Medulla oblongata (tissue), 1 donor: ENCODE measurements around the gene SLC25A43.
"Not testable (repeated sequence)": the region's sequence is repeated elsewhere in the genome, so short reads cannot be mapped to it uniquely, and the experiment has no call there.

ENCODE experiments used
- DNase-seq: peaks from one replicate; pipeline ENCODE4 v3.0.0-alpha.2; 2015; ENCODE audit errors: extremely low spot score

SLC25A43 gene

GRCh38 chrX:119467842-119468550 is 68.9 kb downstream of the SLC25A43 start, which contains the start of gene SLC25A5:
Gene SLC25A5 (plus strand): TSS chrX:119468444. CDS start chrX:119468516, 72 bp downstream.
- peak; percentile 89 for DNase-seq

DNA sequence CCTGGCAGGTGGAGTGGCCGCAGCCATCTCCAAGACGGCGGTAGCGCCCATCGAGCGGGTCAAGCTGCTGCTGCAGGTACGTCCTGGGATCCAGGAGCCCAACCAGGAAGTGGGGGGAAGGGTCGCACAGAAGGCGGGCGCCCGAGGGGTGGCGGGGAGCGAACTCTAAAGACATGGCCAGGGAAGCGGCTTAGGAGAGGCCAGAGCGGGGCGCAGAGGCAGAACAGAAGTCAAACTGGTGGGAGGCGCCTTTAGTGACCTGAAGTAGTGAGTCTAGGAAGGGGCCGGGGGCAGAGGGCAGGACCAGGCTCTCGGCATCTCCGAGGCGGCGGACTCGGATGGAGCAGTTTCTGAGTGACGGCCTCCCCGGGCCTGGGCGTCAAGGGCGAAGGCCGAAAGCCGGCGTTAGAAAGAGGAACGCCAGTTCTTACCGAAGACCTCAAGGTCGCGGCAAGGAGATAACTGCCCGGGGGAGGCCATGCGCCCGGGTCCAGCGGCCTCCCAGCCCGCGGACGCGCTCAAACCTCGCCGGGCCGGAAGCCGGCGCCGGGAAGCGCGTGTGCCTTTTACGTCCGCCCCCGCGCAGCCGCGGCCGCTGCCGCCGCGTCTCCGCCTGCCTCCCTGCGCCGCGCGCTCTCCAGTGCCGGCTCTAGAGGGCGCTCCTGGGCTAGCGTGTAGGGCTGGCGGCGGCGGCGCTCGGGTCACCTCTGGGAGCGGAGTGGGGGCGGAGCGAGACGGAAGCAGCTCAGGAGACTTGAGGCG is 69.6 kb downstream of the SLC25A43 start:
- DNase-seq: peak; percentile 80

DNA sequence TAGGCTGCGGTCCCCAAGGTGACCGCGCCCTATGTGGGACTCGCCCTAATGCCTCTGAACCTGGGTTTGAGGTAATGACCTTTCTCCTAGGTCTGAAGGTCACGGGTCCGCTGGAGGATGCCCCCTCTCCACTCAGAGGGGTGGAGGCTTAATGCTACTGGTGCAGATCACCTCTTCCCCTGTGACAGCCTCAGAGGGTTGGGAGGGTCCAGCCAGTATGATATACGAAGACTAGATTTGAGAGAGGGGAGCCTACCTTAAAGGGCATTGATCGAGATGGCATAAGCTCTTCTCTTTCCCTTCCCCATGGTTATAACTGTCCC is 70.1 kb downstream of the SLC25A43 start:
- no peak for DNase-seq

GRCh38 chrX:119474615-119475388 is 75.7 kb downstream of the SLC25A43 start:
- no peak for DNase-seq

DNA sequence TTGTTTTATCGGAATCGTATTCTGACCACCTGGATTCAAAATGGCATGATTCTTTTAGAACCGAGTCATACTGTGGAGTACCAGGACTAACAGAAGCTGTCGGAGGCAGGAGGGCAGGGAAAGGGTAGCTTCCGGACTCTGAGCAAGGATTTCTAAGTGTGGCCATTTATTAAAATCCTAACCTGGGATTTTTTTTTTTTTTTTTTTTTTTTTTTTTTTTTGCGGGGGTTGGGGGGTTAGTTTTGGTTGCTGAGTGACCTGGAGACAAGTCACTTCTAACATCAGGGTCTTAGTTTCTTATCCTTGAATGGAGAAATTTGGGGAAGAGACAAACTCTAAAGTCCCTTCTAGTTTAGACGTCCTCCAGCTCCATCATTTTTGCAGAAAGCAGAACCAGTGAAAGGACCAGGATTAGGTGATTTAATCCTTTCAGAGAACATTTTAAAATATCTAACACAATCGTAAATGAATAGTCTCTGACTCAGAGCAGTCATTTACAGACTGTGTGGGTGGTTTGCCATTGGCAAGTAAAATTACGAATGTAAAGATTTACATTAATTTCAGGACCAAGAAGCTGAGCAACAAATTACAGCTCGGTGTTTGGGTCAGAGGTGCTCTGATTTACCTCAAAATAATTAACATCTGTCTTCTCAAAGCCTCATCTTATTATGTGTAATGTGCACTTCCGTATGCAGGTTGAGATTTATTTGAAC is 76.4 kb downstream of the SLC25A43 start:
- DNase-seq: no peak

- no peak for DNase-seq
Measured at GRCh38 chrX:119477812-119478232, 78.7 kb downstream of the SLC25A43 start.

- no peak for DNase-seq
Measured at GRCh38 chrX:119478504-119478903, 79.4 kb downstream of the SLC25A43 start.

GRCh38 chrX:119479845-119480244 is 80.7 kb downstream of the SLC25A43 start:
- no peak for DNase-seq

DNA sequence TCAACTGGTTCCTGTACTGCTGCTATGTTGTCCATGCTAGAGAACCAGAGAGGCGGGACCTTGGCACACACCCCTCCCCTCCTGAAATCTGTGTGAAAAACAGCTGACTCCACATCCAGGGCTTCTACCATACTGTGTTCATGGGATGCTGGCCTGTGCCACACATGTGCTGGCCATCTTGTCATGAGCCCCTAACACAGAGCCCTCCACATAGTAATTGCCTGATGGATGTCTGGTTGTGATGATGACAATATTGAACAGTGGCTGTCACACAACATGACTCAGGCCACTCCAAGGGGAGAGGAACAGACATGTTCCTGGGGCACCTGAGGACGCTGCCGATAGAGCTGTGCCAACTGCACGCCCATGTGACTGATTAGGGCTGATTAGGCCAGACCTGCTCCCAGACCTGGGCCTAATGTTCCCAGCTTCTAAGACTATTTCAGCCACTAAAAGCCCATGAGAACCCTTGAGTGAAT is 82.2 kb downstream of the SLC25A43 start:
- no peak for DNase-seq

DNA sequence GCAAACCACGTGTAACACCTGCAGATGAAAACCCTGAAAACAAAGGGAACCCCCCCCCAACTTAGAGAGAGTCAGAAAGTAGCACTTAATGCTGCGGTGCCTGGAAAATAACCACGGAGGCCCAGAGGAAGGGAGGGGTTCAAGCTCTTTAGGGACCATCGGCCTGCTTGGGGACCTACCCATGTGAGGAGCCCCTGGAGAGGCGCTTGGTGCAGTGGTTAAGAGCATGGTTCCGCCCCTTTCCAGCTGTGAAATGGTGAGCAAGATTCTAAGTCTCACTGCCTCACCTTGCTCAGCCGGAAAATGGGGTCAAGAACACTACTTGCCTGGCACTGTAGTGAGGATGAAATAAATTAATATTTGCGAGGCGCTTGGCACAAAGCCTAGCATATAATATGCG is 82.9 kb downstream of the SLC25A43 start:
- DNase-seq: no peak

GRCh38 chrX:119482481-119483480 is 83.6 kb downstream of the SLC25A43 start:
- DNase-seq: peak; percentile 51

DNA sequence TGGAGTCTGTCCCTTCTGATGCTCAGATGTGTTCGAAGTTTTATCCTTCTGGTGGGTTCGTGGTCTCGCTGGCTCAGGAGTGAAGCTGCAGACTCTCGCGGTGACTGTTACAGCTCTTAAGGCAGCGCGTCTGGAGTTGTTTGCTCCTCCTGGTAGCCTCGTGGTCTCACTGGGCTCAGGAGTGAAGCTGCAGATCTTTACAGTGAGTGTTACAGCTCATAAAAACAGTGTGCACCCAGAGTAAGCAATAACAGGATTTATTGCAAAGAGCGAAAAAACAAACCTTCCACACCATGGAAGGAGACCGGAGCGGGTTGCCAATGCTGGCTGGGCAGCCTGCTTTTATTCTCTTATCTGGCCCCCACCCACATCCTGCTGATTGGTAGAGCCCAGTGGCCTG is 87.6 kb downstream of the SLC25A43 start:
- DNase-seq: no peak

- not testable (repeated sequence) for DNase-seq
Measured at GRCh38 chrX:119487766-119488165, 88.6 kb downstream of the SLC25A43 start.

GRCh38 chrX:119488749-119489148 is 89.6 kb downstream of the SLC25A43 start:
- DNase-seq: peak; percentile 36

GRCh38 chrX:119489212-119490074 is 90.3 kb downstream of the SLC25A43 start:
- DNase-seq: no peak

DNA sequence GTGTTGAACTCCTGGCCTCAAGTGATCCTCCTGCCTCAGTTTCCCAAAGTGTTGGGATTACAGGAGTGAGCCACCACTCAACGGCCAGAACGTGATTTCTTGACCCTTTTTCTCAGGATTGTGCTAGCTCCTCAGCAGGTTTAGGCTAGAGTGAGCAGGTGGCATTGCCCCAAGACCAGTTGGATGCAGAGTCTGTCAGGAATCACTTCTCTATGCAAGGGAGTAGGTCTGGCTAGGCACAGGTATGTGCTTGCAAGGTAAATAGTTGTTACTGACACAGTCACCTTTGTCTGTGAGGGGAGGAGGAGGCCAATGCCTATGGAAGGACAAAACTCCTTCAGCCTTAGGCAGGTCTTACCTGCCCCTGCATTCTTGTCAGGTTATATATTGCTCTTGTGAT is 93.3 kb downstream of the SLC25A43 start:
- no peak for DNase-seq

DNA sequence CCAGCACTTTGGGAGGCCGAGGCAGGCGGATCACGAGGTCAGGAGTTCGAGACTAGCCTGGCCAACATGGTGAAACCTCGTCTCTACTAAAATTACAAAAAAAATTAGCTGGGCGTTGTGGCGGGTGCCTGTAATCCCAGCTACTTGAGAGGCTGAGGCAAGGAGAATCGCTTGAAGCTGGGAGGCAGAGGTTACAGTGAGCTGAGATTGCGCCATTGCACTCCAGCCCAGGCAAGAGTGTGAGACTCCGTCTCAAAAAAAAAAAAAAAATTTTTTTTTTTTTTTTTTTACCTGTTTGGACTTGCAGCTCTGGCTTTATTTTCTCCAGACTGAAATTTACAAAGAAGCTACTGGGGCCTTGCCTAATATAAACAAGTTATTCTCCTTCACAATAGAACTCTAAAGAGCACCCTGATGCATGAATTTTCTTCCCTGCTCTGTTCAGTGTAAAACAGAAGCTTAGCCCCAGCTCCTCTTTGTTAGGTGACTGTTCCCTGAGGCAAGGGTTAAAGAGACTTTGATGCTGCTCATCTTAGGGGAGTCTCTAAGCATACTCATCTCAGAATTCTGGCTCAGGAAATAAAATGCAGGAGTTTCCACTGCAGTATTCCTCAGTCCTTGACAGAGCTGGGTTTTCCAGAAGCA is 94.8 kb downstream of the SLC25A43 start:
- not testable (repeated sequence) for DNase-seq

- no peak for DNase-seq
Measured at GRCh38 chrX:119495734-119496726, 96.9 kb downstream of the SLC25A43 start.
